OCI-LY1 (cell line): ENCODE measurements around the gene DPEP2NB.

Experiments
- H2AFZ ChIP-seq: fragments of 200-600 bp; sonication (generic), shearing (Covaris generic); 2 replicates; pipeline ENCODE4 v1.6.0; 2014; ENCODE audit warnings: antibody characterized with exemption, mild to moderate bottlenecking, low read length
- H3F3A ChIP-seq: fragments of 200-600 bp; sonication (generic), shearing (Covaris generic); 2 replicates; pipeline ENCODE4 v1.6.0; 2014; ENCODE audit warnings: mild to moderate bottlenecking, antibody characterized with exemption, low read length, moderate library complexity; ENCODE audit not compliant: insufficient read depth
- H3K27ac ChIP-seq: fragments of 200-600 bp; sonication (generic); 2 replicates; pipeline ENCODE4 v1.5.1; 2014; ENCODE audit warnings: low read length, mixed run types, mild to moderate bottlenecking, low read depth; ENCODE audit not compliant: poor library complexity, severe bottlenecking
- H3K27me3 ChIP-seq: fragments of 200-600 bp; sonication (generic); 2 replicates; pipeline ENCODE4 v1.6.0; 2014; ENCODE audit warnings: antibody characterized with exemption, mild to moderate bottlenecking, low read length, moderate library complexity; ENCODE audit not compliant: insufficient read depth
- H3K36me3 ChIP-seq: fragments of 200-600 bp; sonication (generic); 2 replicates; pipeline ENCODE4 v1.6.1; 2014; ENCODE audit warnings: mild to moderate bottlenecking, antibody characterized with exemption, low read length, moderate library complexity, mixed read lengths; ENCODE audit not compliant: insufficient read depth
- H3K4me1 ChIP-seq: fragments of 200-600 bp; sonication (generic); 2 replicates; pipeline ENCODE4 v1.5.1; 2014; ENCODE audit warnings: mild to moderate bottlenecking, low read length, moderate library complexity; ENCODE audit not compliant: insufficient read depth, severe bottlenecking
- H3K4me2 ChIP-seq: fragments of 200-600 bp; sonication (generic), shearing (Covaris generic); 2 replicates; pipeline ENCODE4 v1.6.1; 2014; ENCODE audit warnings: low read length
- H3K4me3 ChIP-seq: fragments of 200-600 bp; sonication (generic); 2 replicates; pipeline ENCODE4 v1.5.1; 2014; ENCODE audit warnings: low read length, low read depth, mild to moderate bottlenecking, mixed read lengths; ENCODE audit not compliant: poor library complexity, severe bottlenecking
- H3K79me2 ChIP-seq: fragments of 200-600 bp; shearing (Covaris generic); 2 replicates; pipeline ENCODE4 v1.6.1; 2016; ENCODE audit warnings: mixed run types, low read length, mixed read lengths; ENCODE audit not compliant: insufficient read depth
- H3K9ac ChIP-seq: fragments of 200-600 bp; sonication (generic), shearing (Covaris generic); 2 replicates; pipeline ENCODE4 v1.6.1; 2014; ENCODE audit warnings: mild to moderate bottlenecking, low read length, mixed read lengths
- H3K9me2 ChIP-seq: fragments of 200-600 bp; sonication (generic), shearing (Covaris generic); 2 replicates; pipeline ENCODE4 v1.6.1; 2014; ENCODE audit warnings: low read depth, mild to moderate bottlenecking, low read length, mixed read lengths
- H3K9me3 ChIP-seq: fragments of 200-600 bp; shearing (Covaris generic); 2 replicates; pipeline ENCODE4 v1.6.1; 2014; ENCODE audit warnings: low read length, mixed read lengths
- H4K20me1 ChIP-seq: fragments of 200-600 bp; sonication (generic), shearing (Covaris generic); 2 replicates; pipeline ENCODE4 v1.6.0; 2016; ENCODE audit warnings: mild to moderate bottlenecking, low read length; ENCODE audit not compliant: insufficient read depth
- CTCF ChIP-seq: fragments of 200-600 bp; sonication (generic), shearing (Covaris generic); IDR thresholded peaks from 2 replicates; pipeline ENCODE4 v1.5.1; 2017; ENCODE audit warnings: mild to moderate bottlenecking, antibody characterized with exemption, low read length, moderate library complexity, mixed read lengths
- EZH2 ChIP-seq: fragments of 200-600 bp; sonication (generic), shearing (Covaris generic); IDR thresholded peaks from 2 replicates; pipeline ENCODE4 v1.8.0; 2017; ENCODE audit warnings: borderline replicate concordance, mixed run types, mild to moderate bottlenecking, antibody characterized with exemption, low read length, moderate library complexity, mixed read lengths

The DPEP2NB gene

GRCh38 chr16:67971111-67971510 is 44.6 kb downstream of the DPEP2NB start:
- Histone ChIP-seq H3K27ac (no peak overlapping the region), H3F3A (no peaks in the 10 kb centered on the region), H3K4me2 (no peak overlapping the region), H3K4me3 (no peak overlapping the region), H3K36me3 (no peaks in the 10 kb centered on the region), H3K9me2 (no peaks in the 10 kb centered on the region), H3K9me3 (no peaks in the 10 kb centered on the region), H2AFZ (no peak overlapping the region), H3K9ac (no peak overlapping the region), H3K79me2 (no peaks in the 10 kb centered on the region), H3K27me3 (no peaks in the 10 kb centered on the region), H3K4me1 (peaks cover 28% of the 10 kb centered on the region), H4K20me1 (no peaks in the 10 kb centered on the region)
- no peak for TF ChIP-seq EZH2
- TF ChIP-seq CTCF = no peak

DNA sequence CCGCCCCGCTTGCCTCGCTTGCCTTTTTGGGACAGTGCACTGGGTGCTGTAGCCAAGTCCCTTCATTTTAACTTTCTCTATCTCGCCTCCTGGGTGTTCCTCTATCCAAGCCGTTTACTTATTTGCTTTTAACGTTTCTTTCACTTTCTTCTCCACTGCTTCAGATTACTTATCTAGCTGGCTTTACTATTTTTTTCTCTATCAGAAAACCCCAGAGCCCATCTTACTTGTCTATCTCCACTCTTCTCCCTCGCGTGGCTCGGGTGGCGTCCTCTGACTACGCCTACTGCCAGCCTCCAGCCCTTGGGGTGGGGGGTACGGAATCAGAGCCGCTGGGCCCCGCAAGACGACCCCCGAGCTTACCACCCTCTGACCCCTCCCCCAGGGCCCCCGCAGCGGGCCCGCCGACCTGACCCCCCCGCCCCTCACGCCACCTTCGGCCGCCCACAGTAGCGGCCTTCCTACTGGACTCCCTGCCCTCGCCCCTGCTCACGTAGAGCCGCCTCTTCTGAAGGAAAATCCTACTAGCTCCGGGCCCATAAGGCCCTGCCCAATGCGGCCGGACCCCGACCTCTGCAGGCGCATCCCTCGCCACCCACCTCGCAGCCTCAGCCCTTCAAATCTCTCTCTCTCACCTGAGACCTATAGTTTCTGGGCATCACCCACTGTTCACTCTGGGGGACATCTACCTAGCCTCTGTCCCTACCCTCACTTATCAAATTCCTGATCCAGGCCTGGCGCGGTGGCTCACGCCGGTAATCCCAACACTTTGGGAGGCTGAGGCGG is 46.3 kb downstream of the DPEP2NB start:
- peak overlapping the region; percentile 63 for H3K9ac ChIP-seq
- no peaks in the 10 kb centered on the region for H3K27me3 ChIP-seq
- H3K27ac ChIP-seq = no peak overlapping the region
- H3K4me3 ChIP-seq = peak overlapping the region; percentile 72
- peaks cover 33% of the 10 kb centered on the region for H3K4me1 ChIP-seq
- peak overlapping the region; percentile 81 for H3K4me2 ChIP-seq
- H2AFZ ChIP-seq = no peak overlapping the region
- no peaks in the 10 kb centered on the region for H3K9me3 ChIP-seq
- TF ChIP-seq CTCF = no peak
- TF ChIP-seq EZH2 = no peak
- no peaks in the 10 kb centered on the region for H3K79me2 ChIP-seq
- no peaks in the 10 kb centered on the region for H3K9me2 ChIP-seq
- H3F3A ChIP-seq = no peaks in the 10 kb centered on the region
- no peaks in the 10 kb centered on the region for H3K36me3 ChIP-seq
- no peaks in the 10 kb centered on the region for H4K20me1 ChIP-seq

GRCh38 chr16:67968400-67969253 is 47.1 kb downstream of the DPEP2NB start, which contains the start of gene SLC12A4:
TSS of gene SLC12A4 (minus strand) at chr16:67968637. CDS start at chr16:67968553, 84 bp downstream.
- H3K4me1 ChIP-seq = peaks cover 33% of the 10 kb centered on the region
- no peaks in the 10 kb centered on the region for H4K20me1 ChIP-seq
- no peaks in the 10 kb centered on the region for H3K9me2 ChIP-seq
- peak within 1 kb of the TSS; percentile 63 for H3K9ac ChIP-seq
- no peak within 1 kb of the TSS for H3K27ac ChIP-seq
- H3K9me3 ChIP-seq = no peaks in the 10 kb centered on the region
- no peaks in the 10 kb centered on the region for H3F3A ChIP-seq
- H3K79me2 ChIP-seq = no peaks in the 10 kb centered on the region
- no peaks in the 10 kb centered on the region for H3K36me3 ChIP-seq
- H3K4me2 ChIP-seq = peak within 1 kb of the TSS; percentile 81
- H3K4me3 ChIP-seq = peak within 1 kb of the TSS; percentile 72
- H3K27me3 ChIP-seq = no peaks in the 10 kb centered on the region
- TF ChIP-seq EZH2 = no peak
- no peak for TF ChIP-seq CTCF
- no peak within 1 kb of the TSS for H2AFZ ChIP-seq
